NCI-H146 treated with DMSO at 0.1 percent for 48 hours (cell line): ENCODE data around the gene FAM32A.

Experiments used
- DNase-seq: peaks from one replicate; lab custom pipeline; 2025; ENCODE audit not compliant: unreplicated experiment; lab: John Stamatoyannopoulos, UW

FAM32A gene

DNA sequence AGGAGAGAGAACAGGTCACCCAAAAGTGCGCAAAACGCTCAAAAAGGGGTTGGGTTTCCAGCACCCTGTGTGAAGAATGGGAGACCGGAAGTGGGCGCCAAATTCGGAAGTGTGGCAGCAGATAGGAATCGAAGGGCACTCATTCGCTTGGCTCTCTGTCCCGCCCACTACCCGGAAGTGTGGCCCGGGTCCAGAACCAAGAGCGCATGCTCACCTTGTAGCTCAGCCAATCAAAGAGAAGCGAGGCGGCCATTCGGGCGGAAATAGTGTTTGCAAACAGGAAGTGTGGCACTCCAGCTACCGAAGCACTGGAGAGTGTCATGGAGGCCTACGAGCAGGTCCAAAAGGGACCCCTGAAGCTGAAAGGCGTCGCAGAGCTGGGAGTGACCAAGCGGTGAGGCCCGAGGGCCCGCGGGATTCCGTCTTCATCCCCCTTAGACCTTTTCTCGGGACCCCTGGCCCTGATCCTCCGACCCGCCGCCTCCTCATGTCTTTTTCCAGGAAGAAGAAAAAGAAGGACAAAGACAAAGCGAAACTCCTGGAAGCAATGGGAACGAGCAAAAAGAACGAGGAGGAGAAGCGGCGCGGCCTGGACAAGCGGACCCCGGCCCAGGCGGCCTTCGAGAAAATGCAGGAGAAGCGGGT lies at the start of gene FAM32A:
Gene FAM32A (plus strand): TSS at position 288 of the 645 bp plus-strand sequence. CDS start 33 bp downstream, at position 321.
- DNase-seq: peak; percentile 99

- DNase-seq: no peak
Observed at GRCh38 chr19:16135430-16136127, 49.6 kb upstream of the FAM32A start.

DNA sequence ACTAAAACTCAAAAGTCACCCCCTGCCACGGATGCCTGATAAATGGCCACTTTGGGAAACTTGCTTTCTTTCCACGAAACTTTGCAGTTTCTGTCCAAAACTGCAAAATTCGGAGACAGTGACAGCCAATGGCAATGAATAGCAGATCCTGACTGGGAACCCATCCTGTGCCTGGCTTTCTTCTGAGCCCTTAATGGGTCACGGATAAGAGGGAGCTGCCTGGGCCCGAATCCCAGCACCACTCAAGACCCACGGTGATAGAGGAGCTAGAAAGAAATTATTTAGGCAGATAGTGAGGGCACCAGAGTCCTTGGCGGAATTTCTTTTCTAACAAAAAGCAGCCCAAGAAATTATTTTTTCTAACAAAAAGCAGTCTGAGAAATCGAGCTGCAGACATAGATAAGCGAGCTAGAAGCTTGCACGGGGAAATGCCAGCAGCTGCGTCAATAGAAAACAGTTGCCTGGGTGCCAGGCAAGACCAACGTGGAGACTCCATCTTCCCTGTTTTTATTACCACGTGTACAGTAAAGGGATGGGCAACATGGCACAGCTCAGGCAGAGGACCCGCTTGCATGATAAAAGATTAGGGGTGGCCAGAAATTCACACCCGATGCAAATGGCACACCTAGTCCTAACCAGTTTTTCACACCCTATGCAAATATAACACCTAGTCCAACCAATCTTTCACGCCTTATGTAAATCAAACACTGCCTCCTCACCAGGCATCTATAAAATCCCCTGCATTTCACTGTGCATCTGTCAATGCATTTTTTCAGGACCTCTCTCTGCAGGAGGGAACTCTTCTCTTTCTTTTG lies 48.8 kb upstream of the FAM32A start:
- DNase-seq: peak; percentile 30

DNA sequence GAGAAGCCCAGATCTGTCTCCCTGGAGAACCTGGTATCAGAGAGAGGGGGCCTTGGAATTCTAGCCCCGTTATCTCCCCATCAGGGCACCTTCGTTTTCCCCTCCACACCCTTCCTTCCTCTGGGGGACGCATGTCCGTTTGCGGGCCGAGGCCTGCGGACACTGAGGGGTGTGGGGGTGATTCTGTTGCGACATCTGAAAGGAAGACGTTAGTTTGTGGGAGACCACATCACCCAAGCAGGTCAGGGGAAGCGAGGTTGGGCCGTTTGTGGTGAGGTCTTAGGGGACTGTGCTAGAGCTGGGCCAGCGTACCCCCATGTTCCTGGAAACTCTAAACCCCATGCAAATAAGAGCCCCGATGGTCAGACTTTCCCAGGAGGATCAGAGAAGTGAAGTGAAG lies 45.5 kb upstream of the FAM32A start:
- no peak for DNase-seq

GRCh38 chr19:16141043-16141442 lies 44.2 kb upstream of the FAM32A start:
- no peak for DNase-seq

DNA sequence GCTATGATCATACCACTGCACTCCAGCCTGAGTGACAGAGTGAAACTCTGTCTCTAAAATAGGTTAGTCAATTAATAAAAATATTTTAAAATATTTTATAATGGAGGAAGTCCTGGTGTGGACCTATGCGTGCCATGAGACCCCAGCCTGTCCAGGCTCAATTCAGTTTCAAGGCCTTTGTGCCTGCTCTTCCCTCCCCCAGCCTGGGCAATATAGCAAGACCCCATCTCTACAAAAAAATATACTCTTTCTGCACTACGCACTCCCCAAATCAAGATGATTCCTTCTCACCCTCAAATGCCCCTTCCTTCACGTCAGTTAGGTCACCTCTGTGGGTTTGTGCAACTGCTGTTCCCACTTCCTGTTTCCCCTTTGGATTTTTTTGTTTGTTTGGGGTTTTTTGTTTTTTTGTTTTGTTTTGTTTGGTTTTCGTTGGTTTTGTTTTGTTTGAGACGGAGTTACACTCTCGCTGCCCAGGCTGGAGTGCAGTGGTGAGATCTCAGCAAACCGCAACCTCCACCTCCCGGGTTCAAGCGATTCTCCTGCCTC lies 43.1 kb upstream of the FAM32A start:
- no peak for DNase-seq

GRCh38 chr19:16143399-16144215 lies 41.6 kb upstream of the FAM32A start, which contains the start of gene HSH2D:
HSH2D (plus strand) TSS chr19:16143685; CDS start chr19:16148751, 5,066 bp downstream.
- DNase-seq: peak; percentile 95

DNA sequence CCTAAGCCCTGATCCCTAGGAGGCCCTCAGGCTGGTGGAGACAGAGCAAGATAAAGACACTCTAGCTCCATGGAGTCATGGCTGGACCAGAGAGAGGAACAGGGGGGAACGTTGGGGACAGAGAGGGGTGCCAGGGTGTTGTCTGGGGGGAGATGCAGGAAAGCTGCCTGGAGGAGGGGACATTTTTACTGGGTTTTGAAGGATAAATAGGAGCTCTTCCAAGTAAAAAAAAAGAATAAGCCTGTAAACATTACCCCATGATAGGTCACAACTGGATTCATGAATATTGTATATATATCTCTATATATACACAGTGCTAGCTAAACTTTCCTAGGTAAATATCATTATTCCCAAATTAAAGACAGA lies 41.0 kb upstream of the FAM32A start:
- no peak for DNase-seq

- DNase-seq: no peak
Observed at GRCh38 chr19:16146112-16146511, 39.1 kb upstream of the FAM32A start.

DNA sequence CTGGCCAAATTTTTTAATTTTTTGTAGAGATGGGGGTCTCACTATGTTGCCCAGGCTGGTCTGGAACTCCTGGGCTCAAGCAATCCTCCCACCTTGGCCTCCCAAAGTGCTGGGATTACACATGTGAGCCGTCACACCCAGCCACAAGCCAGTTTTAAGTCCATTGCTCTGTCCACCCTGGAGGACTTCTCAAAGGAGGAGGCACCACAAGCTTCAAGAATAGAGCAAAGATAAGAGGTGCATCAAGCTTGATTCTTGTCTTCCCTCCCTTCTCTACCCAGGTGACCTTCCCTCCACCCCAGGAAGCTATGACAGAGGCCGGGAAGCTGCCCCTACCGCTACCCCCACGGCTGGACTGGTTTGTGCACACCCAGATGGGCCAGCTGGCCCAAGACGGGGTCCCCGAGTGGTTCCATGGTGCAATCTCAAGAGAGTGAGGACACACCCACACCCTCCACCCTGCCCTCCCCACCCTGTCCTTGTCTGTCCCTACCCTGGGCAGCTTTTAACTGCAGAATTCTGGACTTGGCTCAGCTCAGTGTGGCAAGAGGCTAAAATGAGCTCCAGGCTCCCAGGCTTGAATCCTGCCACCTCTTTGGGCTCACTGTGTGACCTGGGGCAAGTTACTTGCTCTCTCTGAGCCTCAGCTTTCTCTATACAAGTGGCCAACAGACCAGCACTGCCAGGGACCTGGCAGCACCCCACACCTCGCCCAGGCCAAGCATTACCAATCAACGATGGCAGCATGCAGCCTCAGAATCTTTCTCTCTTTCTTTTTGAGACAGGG lies 36.6 kb upstream of the FAM32A start:
- no peak for DNase-seq

DNA sequence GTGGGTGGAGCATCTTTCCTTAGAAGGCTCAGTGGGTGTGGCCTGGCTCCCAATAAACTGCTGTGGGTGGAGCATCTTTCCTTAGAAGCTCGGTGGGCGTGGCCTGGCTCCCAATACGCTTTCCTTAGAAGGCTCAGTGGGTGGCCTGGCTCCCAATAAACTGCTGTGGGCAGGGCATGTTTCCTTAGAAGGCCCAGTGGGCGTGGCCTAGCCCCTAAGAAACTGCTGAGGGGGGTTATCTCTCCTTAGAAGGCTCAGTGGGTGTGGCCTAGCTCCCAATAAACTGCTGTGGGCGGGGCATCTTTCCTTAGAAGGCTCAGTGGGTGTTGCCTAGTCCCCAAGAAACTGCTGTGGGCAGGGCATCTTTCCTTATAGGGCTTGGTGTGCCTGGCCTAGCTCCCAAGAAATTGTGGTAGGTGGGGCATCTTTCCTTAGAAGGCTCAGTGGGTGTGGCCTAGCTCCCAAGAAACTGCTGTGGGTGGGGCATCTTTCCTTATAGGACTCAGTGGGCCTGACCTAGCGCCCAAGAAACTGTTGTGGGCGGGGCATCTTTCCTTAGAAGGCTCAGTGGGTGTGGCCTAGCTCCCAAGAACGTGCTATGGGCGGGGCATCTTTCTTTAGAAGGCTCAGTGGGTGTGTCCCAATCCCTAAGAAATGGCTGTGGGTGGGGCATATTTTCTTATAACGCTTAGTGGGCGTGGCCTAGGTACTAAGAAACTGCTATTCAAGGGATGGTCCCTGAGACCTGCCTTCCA lies 31.5 kb upstream of the FAM32A start:
- no peak for DNase-seq

GRCh38 chr19:16154557-16154956 lies 30.7 kb upstream of the FAM32A start:
- DNase-seq: no peak

DNA sequence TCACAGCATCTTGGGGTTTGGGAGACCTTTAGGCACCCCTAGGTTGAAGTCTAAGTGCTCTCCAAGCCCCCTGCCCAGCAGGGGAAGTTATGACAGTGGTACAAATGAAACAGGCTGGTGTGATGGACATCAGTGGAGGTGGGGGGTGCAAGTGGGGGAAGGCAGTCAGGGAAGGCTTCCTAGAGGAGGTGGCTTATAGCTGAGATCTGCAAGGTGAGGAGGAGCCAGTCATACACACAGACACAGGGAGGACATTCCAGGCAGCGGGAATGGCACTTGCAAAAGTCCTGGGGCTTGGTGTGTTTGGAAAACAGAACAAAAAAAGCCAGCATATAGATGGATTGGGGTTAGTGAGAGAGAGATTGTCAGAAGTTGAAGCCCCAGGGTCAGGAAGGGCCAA lies 30.1 kb upstream of the FAM32A start:
- no peak for DNase-seq

DNA sequence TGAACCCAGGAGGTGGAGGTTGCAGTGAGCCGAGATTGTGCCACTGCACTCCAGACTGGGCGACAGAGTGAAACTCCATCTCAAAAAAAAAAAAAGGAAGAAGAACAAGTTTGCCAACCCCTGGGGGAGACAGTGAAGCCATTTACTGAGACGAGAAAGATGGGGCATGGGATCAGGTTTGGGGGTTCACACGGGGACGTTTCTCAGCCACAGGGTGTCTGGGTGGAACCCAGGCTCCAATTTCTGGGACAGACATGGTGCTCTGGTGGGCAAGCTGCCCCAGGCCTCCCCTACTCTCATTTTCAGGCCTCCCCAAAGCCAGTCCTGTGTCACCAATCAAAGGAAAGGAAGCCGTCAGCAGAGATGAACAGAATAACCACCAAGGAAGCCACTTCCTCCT lies 28.3 kb upstream of the FAM32A start:
- no peak for DNase-seq

- no peak for DNase-seq
Observed at GRCh38 chr19:16157601-16158000, 27.6 kb upstream of the FAM32A start.

DNA sequence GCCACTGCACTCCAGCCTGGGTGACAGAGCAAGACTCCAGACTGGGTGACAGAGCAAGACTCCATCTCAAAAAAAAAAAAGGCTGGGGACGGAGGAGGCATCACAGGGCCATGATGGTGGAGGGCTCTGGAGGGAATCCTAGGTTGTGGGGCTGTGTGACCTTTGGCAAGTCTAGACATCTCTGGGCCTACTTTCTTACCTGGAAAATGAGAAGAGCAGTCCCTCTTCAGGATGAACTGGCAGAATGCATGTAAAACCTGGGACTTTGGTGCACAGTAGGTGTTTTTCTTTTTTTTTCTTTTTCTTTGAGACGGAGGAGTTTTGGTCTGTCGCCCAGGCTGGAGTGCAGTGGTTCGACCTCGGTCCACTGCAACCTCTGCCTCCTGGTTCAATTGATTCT lies 25.6 kb upstream of the FAM32A start:
- no peak for DNase-seq

GRCh38 chr19:16160445-16160942 lies 24.7 kb upstream of the FAM32A start:
- no peak for DNase-seq

DNA sequence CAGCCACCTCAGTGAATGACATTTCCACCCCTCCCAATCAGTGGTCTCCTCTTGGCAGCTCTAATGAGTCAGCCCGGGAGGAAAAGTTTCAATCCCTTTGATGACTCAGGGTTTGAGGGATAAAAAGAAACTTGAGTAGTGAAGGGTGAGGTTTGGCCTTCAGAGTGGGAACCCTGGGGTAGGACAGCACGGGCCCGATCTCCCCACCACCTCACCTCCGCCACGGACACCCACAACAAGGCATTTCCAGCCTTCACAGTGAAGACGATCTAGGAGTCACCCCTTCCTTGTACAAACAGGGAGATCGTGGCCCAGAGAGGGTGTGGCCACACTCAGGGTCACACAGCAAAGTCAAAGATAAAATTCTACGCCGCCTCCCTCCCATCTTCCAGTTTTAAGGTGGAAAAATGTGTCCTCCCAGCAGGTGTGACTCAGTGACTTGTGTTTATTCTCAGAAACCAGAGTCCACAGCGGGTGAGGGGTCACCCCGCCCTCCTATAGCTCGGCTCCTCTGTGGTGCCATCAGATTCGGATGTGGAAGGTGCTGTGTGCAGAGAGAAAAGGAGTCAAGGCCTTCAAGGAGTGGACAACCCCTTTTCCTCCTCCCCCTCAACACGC lies 24.2 kb upstream of the FAM32A start:
- no peak for DNase-seq

- no peak for DNase-seq
Observed at GRCh38 chr19:16161840-16162239, 23.4 kb upstream of the FAM32A start.
